HG03442 (cell line): ENCODE measurements around the gene RFC5.

Experiments
- ATAC-seq: cut with Tn5 transposase; IDR thresholded peaks from one replicate; pipeline ENCODE4 v1.9.1; 2021; ENCODE audit warnings: mild to moderate bottlenecking, moderate library complexity; ENCODE audit not compliant: unreplicated experiment

RFC5 gene

DNA sequence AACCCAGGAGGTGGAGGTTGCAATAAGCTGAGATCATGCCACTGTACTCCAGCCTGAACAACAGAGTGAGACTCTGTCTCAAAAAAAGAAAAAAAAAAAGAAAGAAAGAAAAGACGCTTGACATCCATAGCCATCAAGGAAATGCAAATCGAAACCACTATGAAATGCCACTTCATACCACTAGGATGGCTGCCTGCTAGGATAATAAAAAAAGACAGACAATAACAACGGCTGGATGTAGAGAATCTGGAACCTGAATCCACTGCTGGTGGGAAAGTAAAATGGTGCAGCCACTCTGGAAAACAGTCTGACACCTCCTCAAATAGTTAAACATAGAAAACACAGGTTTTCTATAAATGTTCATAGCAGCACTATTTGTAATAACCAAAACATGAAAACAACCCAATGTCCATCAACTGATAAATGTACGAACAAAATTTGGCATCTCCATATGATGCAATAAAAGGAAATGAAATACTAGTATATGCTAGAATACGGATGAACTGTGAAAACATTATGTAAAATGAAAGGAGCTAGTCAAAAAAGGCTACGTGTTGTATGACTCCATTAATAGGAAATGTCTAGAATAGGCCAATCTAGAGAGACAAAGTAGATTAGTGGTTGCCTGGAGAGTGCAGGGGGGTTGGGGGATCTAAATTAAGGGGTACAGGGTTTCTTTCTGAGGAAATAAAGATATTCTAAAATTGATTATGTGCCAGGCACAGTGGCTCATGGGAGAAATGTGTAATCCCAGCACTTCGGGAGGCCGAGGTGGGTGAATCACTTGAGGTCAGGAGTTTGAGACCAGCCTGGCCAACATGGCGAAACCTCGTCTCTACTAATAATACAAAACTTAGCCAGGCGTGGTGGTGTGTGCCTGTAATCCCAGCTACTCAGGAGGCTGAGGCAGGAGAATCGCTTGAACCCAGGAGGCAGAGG, 34.7 kb downstream of the RFC5 start:
- no peak for ATAC-seq

DNA sequence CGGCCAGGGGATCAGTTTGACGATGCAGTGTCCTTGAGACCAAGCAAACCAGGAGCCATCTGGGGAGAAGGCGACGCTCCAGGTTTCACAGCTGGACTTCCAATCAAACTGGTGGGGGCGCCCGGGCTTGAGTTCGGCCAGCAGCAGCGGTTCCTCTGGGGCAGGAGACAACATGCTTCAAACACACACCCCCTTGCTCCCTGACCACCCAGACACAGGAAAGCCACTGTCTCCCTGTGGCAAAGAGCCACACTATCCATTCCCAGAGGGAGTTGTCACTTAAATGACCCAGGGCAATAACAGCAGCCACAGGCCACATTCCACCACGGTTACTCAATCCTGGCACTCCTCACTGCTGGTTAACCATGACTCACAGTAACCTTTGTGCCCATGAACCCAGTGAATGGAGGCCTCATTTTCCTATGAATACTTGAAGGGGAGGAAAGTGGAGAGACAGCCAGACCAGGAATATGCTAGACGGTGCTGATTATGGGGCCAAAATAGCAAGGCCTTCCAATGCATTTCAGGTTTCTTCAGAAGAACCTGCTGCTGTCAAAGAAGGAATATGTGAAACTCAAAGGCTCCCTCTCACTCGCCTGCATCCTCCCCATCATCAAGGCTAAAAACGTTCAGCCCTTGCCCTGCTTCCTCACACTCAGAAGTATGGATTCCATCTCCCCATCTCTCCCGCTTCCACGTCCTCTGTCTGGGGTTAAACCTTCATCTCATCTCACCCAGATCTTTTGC, 36.0 kb downstream of the RFC5 start:
- ATAC-seq = no peak

DNA sequence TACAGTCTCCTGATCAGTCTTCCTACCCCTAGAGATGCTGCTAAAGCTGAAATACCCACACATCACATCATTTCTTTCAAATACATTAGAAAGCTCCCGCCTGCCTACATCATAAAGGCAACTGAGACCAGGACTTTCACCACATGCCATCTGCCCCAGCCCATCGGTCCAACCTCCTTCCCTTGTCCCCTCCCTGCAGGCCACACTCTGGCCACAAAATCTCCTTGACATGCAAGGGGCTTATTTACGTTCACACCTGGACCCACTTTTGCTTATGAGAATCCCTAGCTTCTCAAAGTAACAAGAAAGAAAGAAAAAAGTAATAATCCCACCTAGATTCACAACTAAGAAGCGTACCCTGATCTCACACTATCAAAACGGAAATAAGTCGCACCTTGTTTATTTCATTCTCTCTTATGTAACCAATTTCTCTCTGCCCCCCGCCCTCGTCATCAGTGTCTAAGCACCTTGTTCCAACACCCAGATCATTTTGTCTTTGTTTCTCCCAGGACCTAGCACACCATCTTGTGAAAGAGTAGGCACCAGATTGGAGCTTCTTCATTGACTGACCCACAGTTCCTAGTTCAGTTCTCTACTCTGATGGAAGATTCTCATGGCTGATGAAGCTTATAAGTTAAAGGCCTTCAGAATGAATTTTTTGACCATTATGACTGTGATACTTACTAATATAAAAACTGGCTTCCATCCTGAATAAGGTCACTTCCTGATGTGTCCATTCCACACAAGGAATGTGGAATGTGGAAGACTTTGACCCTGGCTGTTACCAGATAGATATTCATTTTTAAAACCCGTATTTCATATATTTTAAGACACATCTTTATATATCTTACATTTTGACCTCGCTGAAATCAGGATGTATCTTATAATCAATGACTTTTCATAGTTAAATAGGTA, 36.8 kb downstream of the RFC5 start:
- ATAC-seq = no peak

DNA sequence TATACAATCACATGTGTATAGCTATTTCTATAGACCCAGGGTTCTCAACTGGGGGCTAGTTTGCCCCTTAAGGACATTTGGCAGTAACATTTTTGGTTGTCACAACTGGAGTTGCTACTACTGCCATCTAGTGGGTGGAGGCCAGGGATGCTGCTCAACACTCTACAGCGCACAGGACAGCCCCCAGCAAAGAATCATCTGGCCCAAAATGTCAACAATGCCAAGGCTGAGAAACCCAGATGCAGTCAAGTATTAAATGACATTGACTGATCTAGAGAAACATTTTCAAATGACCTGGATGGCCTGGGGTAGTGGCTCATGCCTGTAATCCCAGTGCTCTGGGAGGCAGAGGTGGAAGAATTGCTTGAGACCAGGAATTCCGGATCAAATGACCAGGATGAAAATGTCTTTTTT, 38.6 kb downstream of the RFC5 start:
- peak; percentile 63 for ATAC-seq

DNA sequence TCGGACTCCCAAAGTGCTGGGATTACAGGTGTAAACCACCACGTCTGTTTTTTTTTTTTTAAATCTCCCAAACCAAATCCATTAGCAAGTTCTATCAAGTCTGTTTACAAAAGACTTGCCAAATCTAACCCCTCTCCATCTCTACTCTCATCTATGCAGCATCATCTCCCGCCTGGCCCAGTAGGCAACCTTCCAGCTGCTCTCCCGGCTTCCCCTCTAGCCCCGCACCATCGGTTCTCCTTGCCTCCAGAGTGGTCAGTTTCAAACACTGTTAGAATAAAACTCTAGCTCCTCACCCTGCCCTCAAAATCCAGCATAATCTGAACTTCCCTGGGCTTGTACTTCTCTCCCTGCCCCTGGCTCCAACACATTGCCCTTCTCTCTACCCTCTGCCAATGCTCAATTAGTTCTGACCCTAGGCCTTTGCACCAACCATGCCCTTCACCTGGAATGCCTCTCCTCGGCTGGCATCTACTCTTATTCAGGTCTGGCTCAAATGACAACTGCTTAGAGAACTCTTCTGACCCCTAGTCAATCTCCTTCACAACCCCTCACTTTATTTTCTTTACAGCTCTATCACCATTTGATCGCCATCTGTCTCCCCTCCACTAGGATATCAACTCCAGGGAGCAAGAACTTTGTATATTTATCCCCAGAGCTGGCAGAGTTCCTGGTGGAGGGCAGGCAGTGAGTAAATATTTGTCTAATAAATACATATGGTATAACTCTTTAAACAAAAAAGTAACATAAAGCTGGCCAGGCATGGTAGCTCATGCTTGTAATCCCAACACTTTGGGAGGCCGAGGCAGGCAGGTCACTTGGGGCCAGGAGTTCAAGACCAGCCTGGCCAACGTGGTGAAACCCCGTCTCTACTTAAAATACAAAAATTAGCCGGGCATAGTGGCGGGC, 39.6 kb downstream of the RFC5 start:
- ATAC-seq = no peak

DNA sequence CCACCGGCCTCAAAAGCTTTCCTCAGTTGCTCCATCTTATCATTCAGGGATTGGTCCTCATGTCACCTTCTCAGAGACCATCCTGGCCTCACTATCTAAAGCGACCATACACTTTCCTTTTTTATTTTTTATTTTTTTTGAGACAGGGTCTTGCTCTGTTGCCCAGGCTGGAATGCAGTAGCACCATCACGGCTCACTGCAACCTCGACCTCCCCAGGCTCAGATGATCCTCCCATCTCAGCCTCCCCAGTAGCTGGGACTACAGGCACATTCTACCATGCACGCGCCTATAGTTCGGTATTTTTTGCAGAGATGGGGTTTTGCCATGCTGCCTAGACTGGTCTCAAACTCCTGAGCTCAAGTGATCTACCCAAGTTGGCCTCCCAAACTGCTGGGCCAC, 41.7 kb downstream of the RFC5 start:
- ATAC-seq = no peak

DNA sequence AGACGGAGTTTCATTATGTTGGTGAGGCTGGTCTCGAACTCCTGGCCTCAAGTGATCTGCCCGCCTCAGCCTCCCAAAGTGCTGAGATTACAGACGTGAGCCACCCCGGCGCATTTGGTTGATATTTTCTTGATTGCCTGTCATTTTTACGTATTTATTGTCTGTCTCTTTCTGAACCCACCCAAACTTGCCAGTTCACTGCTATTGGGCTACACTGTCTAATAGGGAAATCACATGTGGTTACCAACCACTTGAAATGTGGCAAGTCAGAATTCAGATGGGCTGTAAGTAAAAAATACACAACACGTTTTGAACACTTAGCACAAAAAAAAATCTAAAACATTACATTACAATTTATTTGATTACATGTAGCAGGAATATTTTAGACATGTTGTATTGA, 42.4 kb downstream of the RFC5 start:
- no peak for ATAC-seq

DNA sequence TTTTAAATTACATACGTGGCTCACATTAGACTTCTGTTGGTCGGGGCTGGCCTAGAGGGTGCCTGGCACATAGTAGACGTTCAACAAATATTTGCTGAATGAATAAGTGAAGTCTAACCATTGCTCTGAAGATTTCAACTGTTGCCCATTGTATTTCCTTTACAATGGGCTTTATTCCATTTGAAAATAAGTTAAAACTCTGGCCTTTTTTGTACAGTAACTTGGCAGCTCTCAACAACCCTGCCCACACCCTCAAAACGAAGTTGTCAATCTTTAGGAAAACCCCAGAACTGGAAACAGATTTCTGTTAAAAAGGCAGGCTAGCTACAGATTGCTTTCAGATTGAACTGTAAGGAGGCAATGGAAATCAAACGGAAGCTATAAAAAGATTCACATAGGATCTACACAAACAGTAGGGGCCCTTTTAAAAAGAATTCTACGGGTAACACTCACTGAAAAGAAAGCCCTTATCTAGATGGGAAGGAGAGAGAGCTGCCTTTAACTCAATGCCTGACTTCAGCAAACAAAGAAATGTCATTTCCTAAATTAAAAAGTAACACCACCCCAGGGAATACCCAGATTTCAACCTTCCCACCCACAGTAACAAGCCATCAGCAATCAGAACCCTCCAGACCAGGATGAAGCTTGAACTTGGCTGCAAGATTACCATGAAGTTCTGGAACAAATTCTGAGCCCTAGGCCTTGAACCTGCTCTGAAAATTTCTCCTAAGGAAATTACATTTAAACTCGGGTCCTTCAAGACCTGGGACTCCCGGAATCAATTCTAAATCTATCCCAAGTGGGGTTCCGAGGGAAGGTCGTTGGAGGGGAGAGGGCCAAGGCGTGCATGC, 43.1 kb downstream of the RFC5 start:
- ATAC-seq = no peak

DNA sequence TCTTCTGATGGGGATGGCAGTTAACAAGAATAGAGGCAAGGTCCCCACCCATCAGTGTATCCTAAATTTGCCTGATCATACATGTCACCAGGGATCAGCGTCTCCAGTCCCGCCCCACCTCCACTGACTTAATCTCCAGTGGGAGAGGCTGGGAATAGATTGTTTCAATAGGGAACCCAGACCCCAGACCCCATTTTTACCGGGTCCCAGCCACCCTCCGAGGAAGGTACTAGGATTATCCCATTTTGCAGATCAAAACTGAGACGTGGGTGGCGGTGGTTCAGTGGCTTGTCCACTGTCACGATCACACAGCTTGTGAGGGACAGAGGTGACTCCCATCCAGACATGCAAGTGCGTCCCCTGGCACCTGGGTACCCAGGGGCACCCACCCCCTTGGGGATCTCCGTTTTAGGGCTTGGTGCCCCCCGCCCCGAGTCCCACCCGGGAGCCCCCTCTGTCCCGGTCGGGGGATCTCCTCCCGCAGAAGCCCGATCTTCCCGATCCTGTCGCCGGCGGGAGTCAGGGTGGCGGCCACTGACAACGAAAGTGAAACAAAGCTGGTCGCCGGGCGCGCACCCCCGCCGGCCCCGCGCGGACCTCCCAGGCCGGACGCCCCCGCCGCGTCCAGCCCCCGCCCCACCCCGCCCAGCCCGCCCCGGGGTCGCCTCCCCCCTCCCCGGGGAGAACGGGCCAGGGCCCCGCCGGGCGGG, 44.0 kb downstream of the RFC5 start:
- ATAC-seq = no peak

DNA sequence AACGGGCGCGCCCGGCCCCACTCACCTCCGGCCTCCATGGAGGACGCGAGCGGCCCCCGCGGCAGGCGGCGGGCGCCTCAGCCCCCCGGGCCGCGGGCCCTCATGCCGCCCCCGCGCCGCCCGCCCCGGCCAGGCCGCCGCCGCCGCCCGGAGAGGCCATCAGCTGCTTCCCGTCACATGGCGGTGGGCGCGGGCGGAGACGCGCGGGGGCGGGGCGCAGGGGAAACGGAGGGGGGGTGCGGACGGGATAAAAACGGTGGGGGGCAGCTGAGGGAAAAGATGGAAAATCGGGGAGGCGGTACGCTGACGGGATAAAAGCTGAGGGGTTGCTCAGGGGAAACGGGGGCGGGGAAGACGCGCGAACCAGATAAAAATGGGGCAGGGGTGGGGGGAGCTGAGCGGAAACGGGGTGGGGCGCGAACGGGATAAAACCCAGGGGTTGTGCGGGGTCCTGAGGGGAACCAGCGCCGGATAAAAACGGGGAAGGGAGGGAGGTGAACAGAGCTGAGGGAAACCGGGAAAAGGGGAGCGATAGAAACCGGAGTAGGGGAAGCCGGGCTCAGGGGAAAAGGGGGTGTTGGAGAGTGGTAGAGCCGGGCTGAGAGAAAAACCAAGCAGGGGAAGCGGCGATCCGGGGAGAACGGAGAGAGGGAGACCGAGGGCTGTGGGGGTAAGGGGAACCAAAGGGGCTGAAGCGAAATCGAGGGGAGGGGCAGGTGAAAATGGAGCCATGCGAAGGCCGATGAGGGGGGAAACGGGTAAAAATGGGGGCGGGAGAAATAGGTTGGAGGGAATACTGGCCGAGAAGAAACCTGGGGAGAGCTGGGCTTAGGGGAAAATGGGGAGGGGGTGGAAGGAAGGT, 44.7 kb downstream of the RFC5 start, which contains the start of gene WSB2:
WSB2 (minus strand) TSS at position 169 of the 862 bp plus-strand sequence; CDS start at position 38, 131 bp downstream.
- no peak for ATAC-seq

DNA sequence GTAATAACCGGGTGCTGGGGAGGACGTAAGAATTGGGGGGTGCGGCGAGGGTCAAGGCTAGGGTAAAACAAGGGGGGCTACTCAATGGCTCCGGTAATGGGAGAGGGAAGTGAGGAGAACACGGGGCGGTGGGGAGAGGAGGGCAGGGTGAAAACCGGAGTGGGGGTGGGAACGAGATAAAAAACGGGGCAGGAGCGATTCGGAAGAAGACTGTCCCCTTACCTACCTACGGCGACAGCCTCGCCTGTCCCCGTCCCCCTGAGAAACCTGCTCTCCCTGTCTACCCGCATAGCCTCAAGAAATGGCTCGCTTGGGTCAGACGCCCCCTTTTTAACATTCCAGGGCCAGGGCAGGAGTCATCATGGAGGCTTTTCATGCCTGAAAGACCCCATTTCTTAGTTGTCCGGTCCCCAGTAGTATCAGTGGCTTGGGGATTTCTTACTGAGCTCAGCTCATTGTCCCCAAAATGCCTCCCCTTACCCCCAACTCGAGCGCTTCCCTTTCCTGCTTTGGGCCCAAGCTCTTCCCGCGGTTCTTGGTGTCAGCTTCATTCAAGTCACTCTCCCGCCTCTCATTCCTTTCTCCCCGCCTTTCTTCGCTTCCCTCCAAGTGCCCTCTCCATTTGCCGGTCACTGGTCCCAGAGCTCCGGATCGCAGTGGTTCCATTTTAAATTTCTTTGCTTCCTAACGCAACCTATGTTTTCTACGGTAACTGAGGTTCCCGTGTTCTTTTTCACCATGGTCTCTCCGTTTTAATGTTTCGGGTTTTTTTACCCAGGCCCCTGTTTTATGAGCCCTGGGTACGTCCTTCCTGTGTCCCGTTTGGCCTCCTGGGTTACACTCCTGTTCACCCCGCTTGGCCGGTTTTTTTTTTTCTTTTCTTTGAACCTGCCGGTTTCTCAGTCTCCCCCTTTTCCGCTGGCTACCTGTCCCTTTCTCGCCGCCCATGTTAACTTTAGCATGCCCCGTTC, 45.7 kb downstream of the RFC5 start:
- no peak for ATAC-seq

DNA sequence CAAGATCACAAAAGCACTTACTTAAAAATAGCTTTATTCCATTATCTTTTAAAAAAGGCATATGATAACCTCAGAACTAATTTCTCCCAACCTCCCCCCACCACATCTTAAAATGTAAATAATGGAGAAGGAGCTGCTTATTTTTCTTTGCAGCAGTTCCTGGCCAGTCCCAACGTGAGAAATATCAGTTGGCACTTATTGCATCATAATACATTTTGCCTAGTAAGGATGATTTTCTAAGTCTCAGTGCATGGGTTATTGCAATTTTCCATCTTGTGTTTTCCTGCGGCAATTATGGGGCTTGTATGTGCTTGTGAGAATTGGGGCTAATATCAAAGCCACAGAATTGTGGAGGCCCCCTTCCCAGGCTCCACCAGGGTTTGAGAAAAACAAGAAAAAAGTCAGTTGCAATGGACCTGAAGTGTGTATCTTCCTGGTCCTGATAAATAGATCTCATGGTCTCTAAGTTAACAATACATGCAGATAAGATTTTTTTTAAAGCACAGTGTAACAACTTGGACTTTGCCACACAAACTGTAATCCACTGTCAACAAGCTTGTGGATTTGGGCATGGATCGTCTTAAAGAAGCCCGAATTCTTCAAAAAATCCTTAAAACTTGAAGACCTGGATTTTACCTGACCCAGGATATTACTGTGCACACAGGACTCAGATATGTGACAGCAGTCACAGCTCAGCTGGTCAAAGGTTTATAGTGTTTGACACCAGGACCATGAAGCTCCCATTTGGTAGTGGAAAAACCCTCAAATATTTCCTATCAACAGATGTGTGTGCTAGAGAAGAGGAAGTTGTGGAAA, 47.3 kb downstream of the RFC5 start:
- no peak for ATAC-seq

DNA sequence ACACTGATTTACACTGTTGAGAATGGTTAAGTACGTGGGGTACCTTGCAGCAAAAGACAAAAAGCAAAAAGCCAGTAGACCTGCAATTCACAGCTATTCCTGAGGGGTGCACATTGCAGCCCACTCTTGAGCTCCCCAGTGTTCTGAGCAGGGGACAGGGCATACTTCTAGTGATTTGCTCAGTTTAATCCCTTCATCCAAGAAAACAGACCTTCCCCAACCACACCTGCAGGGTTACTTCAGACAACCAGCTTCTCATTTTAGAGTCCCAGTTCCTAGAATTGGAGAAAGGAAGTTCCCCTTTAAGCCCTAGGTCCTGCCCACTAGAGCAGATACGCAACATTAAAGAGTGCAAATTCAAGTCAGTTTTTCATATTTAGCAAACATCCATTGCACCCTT, 48.1 kb downstream of the RFC5 start:
- no peak for ATAC-seq

DNA sequence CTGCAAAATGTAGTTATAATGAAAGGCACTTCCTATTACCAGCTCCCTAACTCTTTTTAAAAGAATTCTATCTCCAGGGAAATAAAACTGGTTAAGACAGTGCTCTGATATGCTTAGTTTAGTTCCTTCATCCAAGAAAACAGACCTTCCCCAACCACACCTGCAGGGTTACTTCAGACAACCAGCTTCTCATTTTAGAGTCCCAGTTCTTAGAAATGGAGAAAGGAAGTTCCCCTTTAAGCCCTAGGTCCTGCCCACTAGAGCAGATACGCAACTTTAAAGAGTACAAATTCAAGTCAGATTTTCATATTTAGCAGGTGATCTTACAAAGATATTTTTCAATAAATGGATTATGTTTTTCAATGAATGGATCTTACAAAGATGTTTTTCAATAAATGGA, 48.9 kb downstream of the RFC5 start:
- no peak for ATAC-seq

DNA sequence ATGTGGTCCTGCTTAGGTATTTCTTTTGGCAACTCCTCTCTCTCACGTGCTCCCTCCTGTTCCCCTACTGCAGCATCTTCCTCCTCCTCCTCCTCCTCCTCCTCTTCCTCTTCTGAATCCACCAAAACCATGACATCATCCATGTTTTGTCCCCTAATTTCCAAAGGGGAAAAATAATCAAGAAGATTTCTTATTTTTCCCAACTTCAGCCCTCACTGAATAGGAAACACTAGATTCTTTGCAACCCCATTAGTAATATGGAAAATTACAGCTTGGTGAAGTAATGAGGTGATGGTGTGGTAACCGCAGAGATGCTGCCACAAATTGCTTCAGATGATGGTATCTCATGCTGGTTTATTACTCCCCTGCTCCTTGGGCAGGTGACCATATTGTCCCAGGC, 51.9 kb downstream of the RFC5 start:
- no peak for ATAC-seq
